22Rv1 (cell line): ENCODE results near the gene USP24.

Experiments
- CTCF ChIP-seq: fragments of 450-650 bp; IDR thresholded peaks from 2 replicates; pipeline ENCODE4 v1.5.1; 2017; ENCODE audit warnings: mild to moderate bottlenecking
- ZFX ChIP-seq: fragments of 450-650 bp; IDR thresholded peaks from 2 replicates; pipeline ENCODE4 v1.6.1; 2017; ENCODE audit warnings: antibody characterized with exemption, borderline replicate concordance

- no peak for TF ChIP-seq CTCF
- TF ChIP-seq ZFX = no peak
Observed at GRCh38 chr1:55188909-55189308, 26.3 kb downstream of the USP24 start.
